ENCODE results near the gene CPN2.

The CPN2 gene

DNA sequence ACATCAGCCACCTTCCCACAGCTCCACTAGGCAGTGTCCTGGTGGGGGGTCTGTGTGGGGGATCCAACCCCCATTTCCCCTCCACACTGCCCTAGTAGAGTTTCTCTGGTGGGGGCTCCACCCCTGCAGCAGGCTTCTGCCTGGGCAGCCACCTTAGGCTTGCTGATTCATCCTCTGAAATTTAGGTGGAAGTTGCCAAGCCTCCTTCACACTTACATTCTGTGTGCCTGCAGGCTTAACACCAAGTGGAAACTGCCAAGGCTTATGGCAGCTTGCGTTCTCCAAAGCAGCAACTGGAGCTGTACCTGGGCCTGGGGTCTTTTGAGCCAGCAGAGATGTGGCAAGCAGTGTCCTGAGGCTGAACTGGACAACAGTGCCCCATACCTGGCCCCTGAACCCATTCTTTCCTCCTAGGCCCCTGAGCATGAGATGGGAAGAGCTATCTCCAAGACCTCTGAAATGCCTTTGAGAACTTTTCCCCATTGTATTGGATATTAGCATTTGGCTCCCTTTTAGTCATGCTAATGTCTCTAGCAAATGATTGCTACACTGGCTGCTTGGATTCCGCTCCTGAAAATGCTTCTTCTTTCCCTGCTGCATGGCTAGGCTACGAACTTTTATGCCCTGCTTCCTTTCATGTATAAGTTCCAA, 32.5 kb downstream of the CPN2 start:
- TF ChIP-seq ZNF8 (CRISPR knock-in tag; IDR thresholded peaks at IDR 0.05) (no peak), BACH2 (CRISPR knock-in tag; IDR thresholded peaks at IDR 0.05; ENCODE audit: borderline replicate concordance) (no peak), ARNTL (CRISPR knock-in tag; IDR thresholded peaks at IDR 0.05; ENCODE audit: borderline replicate concordance, low read depth) (no peak), OSR1 (CRISPR knock-in tag; IDR thresholded peaks at IDR 0.05) (no peak), PPARA (CRISPR knock-in tag; IDR thresholded peaks at IDR 0.05; ENCODE audit: borderline replicate concordance) (no peak), POU6F1 (CRISPR knock-in tag; IDR thresholded peaks at IDR 0.05; ENCODE audit: borderline replicate concordance, low read depth) (no peak), GLIS3 (CRISPR knock-in tag; IDR thresholded peaks at IDR 0.05) (no peak), ISL1 (CRISPR knock-in tag; IDR thresholded peaks at IDR 0.05) (no peak), SNAI2 (CRISPR knock-in tag; IDR thresholded peaks at IDR 0.05) (no peak), CSDC2 (CRISPR knock-in tag; IDR thresholded peaks at IDR 0.05) (no peak), ESRRG (CRISPR knock-in tag; IDR thresholded peaks at IDR 0.05) (no peak), PATZ1 (CRISPR knock-in tag; IDR thresholded peaks at IDR 0.05; ENCODE audit: borderline replicate concordance) (no peak), ZNF70 (CRISPR knock-in tag; IDR thresholded peaks at IDR 0.05) (no peak), ZFP30 (CRISPR knock-in tag; IDR thresholded peaks at IDR 0.05) (no peak)
- no peak for ATAC-seq

GRCh38 chr3:194316918-194317317, 34.2 kb downstream of the CPN2 start:
- ATAC-seq: no peak
- no peak for TF ChIP-seq CREB5 (CRISPR knock-in tag; IDR thresholded peaks at IDR 0.05; ENCODE audit: low read depth)
- TF ChIP-seq, protein P1, sequence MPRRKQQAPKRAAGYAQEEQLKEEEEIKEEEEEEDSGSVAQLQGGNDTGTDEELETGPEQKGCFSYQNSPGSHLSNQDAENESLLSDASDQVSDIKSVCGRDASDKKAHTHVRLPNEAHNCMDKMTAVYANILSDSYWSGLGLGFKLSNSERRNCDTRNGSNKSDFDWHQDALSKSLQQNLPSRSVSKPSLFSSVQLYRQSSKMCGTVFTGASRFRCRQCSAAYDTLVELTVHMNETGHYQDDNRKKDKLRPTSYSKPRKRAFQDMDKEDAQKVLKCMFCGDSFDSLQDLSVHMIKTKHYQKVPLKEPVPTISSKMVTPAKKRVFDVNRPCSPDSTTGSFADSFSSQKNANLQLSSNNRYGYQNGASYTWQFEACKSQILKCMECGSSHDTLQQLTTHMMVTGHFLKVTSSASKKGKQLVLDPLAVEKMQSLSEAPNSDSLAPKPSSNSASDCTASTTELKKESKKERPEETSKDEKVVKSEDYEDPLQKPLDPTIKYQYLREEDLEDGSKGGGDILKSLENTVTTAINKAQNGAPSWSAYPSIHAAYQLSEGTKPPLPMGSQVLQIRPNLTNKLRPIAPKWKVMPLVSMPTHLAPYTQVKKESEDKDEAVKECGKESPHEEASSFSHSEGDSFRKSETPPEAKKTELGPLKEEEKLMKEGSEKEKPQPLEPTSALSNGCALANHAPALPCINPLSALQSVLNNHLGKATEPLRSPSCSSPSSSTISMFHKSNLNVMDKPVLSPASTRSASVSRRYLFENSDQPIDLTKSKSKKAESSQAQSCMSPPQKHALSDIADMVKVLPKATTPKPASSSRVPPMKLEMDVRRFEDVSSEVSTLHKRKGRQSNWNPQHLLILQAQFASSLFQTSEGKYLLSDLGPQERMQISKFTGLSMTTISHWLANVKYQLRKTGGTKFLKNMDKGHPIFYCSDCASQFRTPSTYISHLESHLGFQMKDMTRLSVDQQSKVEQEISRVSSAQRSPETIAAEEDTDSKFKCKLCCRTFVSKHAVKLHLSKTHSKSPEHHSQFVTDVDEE (CRISPR knock-in tag; IDR thresholded peaks at IDR 0.05): no peak
- no peak for TF ChIP-seq RARB (CRISPR knock-in tag; IDR thresholded peaks at IDR 0.05)
- no peak for TF ChIP-seq TOX (CRISPR knock-in tag; IDR thresholded peaks at IDR 0.05; ENCODE audit: borderline replicate concordance)
- no peak for TF ChIP-seq ZNF565 (CRISPR knock-in tag; conservative IDR thresholded peaks at IDR 0.05; ENCODE audit: low read depth)
- no peak for TF ChIP-seq POU6F1 (CRISPR knock-in tag; IDR thresholded peaks at IDR 0.05; ENCODE audit: borderline replicate concordance, low read depth)
- no peak for TF ChIP-seq ZFP30 (CRISPR knock-in tag; IDR thresholded peaks at IDR 0.05)
- no peak for TF ChIP-seq ISL1 (CRISPR knock-in tag; IDR thresholded peaks at IDR 0.05)
- TF ChIP-seq BACH2 (CRISPR knock-in tag; IDR thresholded peaks at IDR 0.05; ENCODE audit: borderline replicate concordance): no peak
- TF ChIP-seq ZNF70 (CRISPR knock-in tag; IDR thresholded peaks at IDR 0.05): no peak
- no peak for TF ChIP-seq GLIS3 (CRISPR knock-in tag; IDR thresholded peaks at IDR 0.05)
- TF ChIP-seq SNAI2 (CRISPR knock-in tag; IDR thresholded peaks at IDR 0.05): no peak
- TF ChIP-seq CSRNP3 (CRISPR knock-in tag; IDR thresholded peaks at IDR 0.05): no peak
- no peak for TF ChIP-seq PPARA (CRISPR knock-in tag; IDR thresholded peaks at IDR 0.05; ENCODE audit: borderline replicate concordance)
- TF ChIP-seq ZNF8 (CRISPR knock-in tag; IDR thresholded peaks at IDR 0.05): no peak
- no peak for TF ChIP-seq CSDC2 (CRISPR knock-in tag; IDR thresholded peaks at IDR 0.05)
- TF ChIP-seq PATZ1 (CRISPR knock-in tag; IDR thresholded peaks at IDR 0.05; ENCODE audit: borderline replicate concordance): no peak
